HUDEP-2 (cell line): ENCODE data around the gene CTSK.

ENCODE experiments used
- DNase-seq, 76 experiments: peaks; one replicate each; lab custom pipeline; 2025; ENCODE audit not compliant: unreplicated experiment in 76 of 76; lab: John Stamatoyannopoulos, UW

CTSK gene

GRCh38 chr1:150763018-150763417, 45.0 kb downstream of the CTSK start:
- DNase-seq: no peak

- no peak for DNase-seq
Observed at GRCh38 chr1:150762552-150762951, 45.5 kb downstream of the CTSK start.

GRCh38 chr1:150761801-150762200, 46.3 kb downstream of the CTSK start:
- no peak for DNase-seq

GRCh38 chr1:150760013-150760412, 48.0 kb downstream of the CTSK start:
- DNase-seq: no peak

- no peak for DNase-seq
Observed at GRCh38 chr1:150753416-150753815, 54.6 kb downstream of the CTSK start.

GRCh38 chr1:150751443-150751842, 56.6 kb downstream of the CTSK start:
- DNase-seq: no peak

- no peak for DNase-seq
Observed at GRCh38 chr1:150749720-150750311, 58.2 kb downstream of the CTSK start.

- peak in 29 of 76 experiments; percentile 3 to 56 (median 16) for DNase-seq
Observed at GRCh38 chr1:150748878-150749719, 59.0 kb downstream of the CTSK start.
